ENCODE results near the gene BMPR1A. TPM values are rescaled to one million over a fixed set of nuclear protein-coding genes. Genes with fewer than 3 reads are reported as not detected.

Gene BMPR1A
- 94.3 TPM for total RNA-seq (2021; ENCODE audit: unreplicated experiment)
- polyA plus RNA-seq (2012; ENCODE audit: insufficient read length): 22.0 TPM
- Bru-seq, nascent RNA: percentile 93 among the genes with signal in this experiment
- percentile 90 among the genes with signal in this experiment for BruChase-seq, experiment 1, labeled RNA remaining after a 2-hour chase
- BruChase-seq, experiment 2, labeled RNA remaining after a 6-hour chase: percentile 90 among the genes with signal in this experiment
- long read RNA-seq, full-length matches to known transcripts: 64 of 118 reads
- long read RNA-seq, partial matches to known transcripts: 14 of 118 reads
- long read RNA-seq, other reads (novel, unspliced or antisense): 40 of 118 reads

DNA sequence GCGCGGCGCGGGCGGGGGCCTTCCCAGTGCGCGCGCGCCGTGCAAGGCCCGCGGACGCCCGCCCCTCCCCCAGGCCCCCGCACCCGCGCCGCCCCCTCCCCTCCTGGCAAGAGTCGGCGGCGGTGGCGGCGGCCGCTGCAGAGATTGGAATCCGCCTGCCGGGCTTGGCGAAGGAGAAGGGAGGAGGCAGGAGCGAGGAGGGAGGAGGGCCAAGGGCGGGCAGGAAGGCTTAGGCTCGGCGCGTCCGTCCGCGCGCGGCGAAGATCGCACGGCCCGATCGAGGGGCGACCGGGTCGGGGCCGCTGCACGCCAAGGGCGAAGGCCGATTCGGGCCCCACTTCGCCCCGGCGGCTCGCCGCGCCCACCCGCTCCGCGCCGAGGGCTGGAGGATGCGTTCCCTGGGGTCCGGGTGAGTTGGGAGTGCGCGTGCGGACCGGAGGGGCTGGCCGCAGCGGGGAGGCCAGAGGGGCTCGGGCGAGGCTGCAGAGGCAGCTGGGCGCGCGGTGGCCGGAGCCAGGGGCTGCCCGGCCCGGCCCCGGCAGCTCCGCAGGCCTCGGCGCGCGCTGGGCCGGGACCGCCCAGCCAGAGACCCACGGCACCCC, at the start of gene BMPR1A:
Gene BMPR1A (plus strand): TSS at position 109 of the 602 bp plus-strand sequence. CDS start 119,400 bp downstream, outside the sequence.
- intact Hi-C loops (cut with micrococcal nuclease; ENCODE audit: unreplicated experiment) (loop anchor here (5.0 kb wide), 1 partner anchor 141 kb away; no protein-coding TSS in a partner anchor), in situ Hi-C loops (cut with HindIII; ENCODE audit: low pct_unique_long_range_greater_than_20kb, low sequenced_read_pairs) (no loop called here)
- ChIA-PET CTCF (no interaction called here), POLR2A (interaction anchor here (0.6 kb wide), 2 partner anchors 17 to 53 kb away, joined by 8 to 10 read pairs; no protein-coding TSS in a partner anchor)
- no peak for DNase-seq (ENCODE audit: low read depth, low spot score)
- H3K27ac ChIP-seq (ENCODE audit: low read length): peak within 1 kb of the TSS; percentile 94
- H3K9me3 ChIP-seq (ENCODE audit: control insufficient read depth, insufficient read depth, low read depth, low read length): no peaks in the 10 kb centered on the region
- ATAC-seq: peak; percentile 85
- H3K4me3 ChIP-seq (ENCODE audit: low read depth in 2 of 2, low read length in 2 of 2): peak within 1 kb of the TSS; percentile 71 to 88
- no peaks in the 10 kb centered on the region for H3K27me3 ChIP-seq (ENCODE audit: control insufficient read depth, insufficient read depth, low read length)
- peaks cover 23% of the 10 kb centered on the region for H3K4me1 ChIP-seq (ENCODE audit: control insufficient read depth, insufficient read depth, low read length)
- H3K36me3 ChIP-seq (ENCODE audit: control insufficient read depth, insufficient read depth, low read length): no peaks in the 10 kb centered on the region
- TF ChIP-seq POLR2AphosphoS5 (IDR thresholded peaks at IDR 0.05; ENCODE audit: low read depth, low read length) (no peak), TCF7L2 (IDR thresholded peaks at IDR 0.05; ENCODE audit: low read depth, low read length) (no peak), SIN3A (IDR thresholded peaks at IDR 0.05; ENCODE audit: borderline replicate concordance, insufficient read depth, low read depth, low read length) (no peak), REST (IDR thresholded peaks at IDR 0.05; ENCODE audit: insufficient read depth in 1 of 2, low read depth in 2 of 2, low read length in 1 of 2) (no peak), CTCF (IDR thresholded peaks at IDR 0.05) (no peak)
- no TSS peak for BruUV-seq (replicated peaks)

DNA sequence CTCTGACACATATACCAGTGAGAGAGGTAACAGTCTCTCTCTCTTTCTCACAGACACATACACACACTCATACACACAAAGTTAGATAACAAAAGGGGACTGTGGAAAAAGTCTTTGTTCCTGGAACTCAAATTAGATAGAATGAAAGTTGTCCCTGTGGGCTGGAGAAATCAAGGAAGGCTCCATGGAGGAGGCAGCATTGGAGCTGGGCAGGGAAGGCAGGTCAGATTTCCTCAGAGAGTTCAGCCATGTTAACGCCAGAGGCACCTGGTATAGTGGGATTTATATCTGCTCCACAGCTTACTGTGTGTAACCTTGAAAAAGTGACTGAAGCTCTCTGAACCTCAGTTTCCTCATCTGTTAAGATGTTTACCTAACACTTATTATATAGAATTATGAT, 49.4 kb upstream of the BMPR1A start:
- TF ChIP-seq TCF7L2 (IDR thresholded peaks at IDR 0.05; ENCODE audit: low read depth, low read length) (no peak), SIN3A (IDR thresholded peaks at IDR 0.05; ENCODE audit: borderline replicate concordance, insufficient read depth, low read depth, low read length) (no peak), POLR2AphosphoS5 (IDR thresholded peaks at IDR 0.05; ENCODE audit: low read depth, low read length) (no peak), REST (IDR thresholded peaks at IDR 0.05; ENCODE audit: insufficient read depth in 1 of 2, low read depth in 2 of 2, low read length in 1 of 2) (no peak), CTCF (IDR thresholded peaks at IDR 0.05) (no peak)
- ATAC-seq: no peak
- ChIA-PET CTCF (no interaction called here), POLR2A (no interaction called here)
- BruUV-seq (replicated peaks): no TSS peak
- H3K9me3 ChIP-seq (ENCODE audit: control insufficient read depth, insufficient read depth, low read depth, low read length): no peaks in the 10 kb centered on the region
- intact Hi-C loops (cut with micrococcal nuclease; ENCODE audit: unreplicated experiment) (no loop called here), in situ Hi-C loops (cut with HindIII; ENCODE audit: low pct_unique_long_range_greater_than_20kb, low sequenced_read_pairs) (no loop called here)
- H3K27ac ChIP-seq (ENCODE audit: low read length): no peak overlapping the region
- H3K4me1 ChIP-seq (ENCODE audit: control insufficient read depth, insufficient read depth, low read length): peaks cover 16% of the 10 kb centered on the region
- H3K4me3 ChIP-seq (ENCODE audit: low read depth in 2 of 2, low read length in 2 of 2): no peak overlapping the region
- DNase-seq (ENCODE audit: low read depth, low spot score): no peak
- H3K27me3 ChIP-seq (ENCODE audit: control insufficient read depth, insufficient read depth, low read length): no peaks in the 10 kb centered on the region
- no peaks in the 10 kb centered on the region for H3K36me3 ChIP-seq (ENCODE audit: control insufficient read depth, insufficient read depth, low read length)

All from Panc1 (cell line).